Activated CD4-positive, alpha-beta T cell treated with anti-CD3 and anti-CD28 coated beads, Interleukin-2, amount 50 U/mL, for 24 hours (primary cell): ENCODE results near the gene TPK1.

ENCODE experiments used
- DNase-seq, 2 donors: peaks; one replicate each; pipeline ENCODE4 v3.0.0-alpha.2; 2020; ENCODE audit warnings: low read depth in 1 of 2, low spot score in 1 of 2

Gene TPK1

GRCh38 chr7:144488977-144489376 is 346.9 kb downstream of the TPK1 start:
- DNase-seq = no peak

- no peak for DNase-seq
These were observed 348.0 kb downstream of the TPK1 start for GRCh38 chr7:144487901-144488300.

- DNase-seq = no peak
These were observed 351.4 kb downstream of the TPK1 start for GRCh38 chr7:144484445-144484844.

GRCh38 chr7:144483189-144483588 is 352.7 kb downstream of the TPK1 start:
- DNase-seq = no peak

- DNase-seq = no peak
These were observed 354.0 kb downstream of the TPK1 start for GRCh38 chr7:144481833-144482232.

GRCh38 chr7:144477348-144477747 is 358.5 kb downstream of the TPK1 start:
- no peak for DNase-seq

- no peak for DNase-seq
These were observed 360.8 kb downstream of the TPK1 start for GRCh38 chr7:144474800-144475615.

- no peak for DNase-seq
These were observed 361.5 kb downstream of the TPK1 start for GRCh38 chr7:144474363-144474762.

- DNase-seq = no peak
These were observed 361.9 kb downstream of the TPK1 start for GRCh38 chr7:144473908-144474307.

GRCh38 chr7:144470078-144470477 is 365.8 kb downstream of the TPK1 start:
- DNase-seq = no peak

GRCh38 chr7:144468990-144469732 is 366.7 kb downstream of the TPK1 start:
- no peak for DNase-seq

GRCh38 chr7:144459635-144460034 is 376.2 kb downstream of the TPK1 start:
- DNase-seq = no peak

GRCh38 chr7:144455040-144455404 is 380.8 kb downstream of the TPK1 start:
- no peak for DNase-seq

GRCh38 chr7:144454256-144455039 is 381.4 kb downstream of the TPK1 start:
- DNase-seq = no peak

GRCh38 chr7:144452064-144452463 is 383.8 kb downstream of the TPK1 start:
- DNase-seq = no peak

GRCh38 chr7:144445590-144445989 is 390.3 kb downstream of the TPK1 start:
- DNase-seq = no peak

- DNase-seq = no peak
These were observed 396.1 kb downstream of the TPK1 start for GRCh38 chr7:144439717-144440205.

- no peak for DNase-seq
These were observed 397.1 kb downstream of the TPK1 start for GRCh38 chr7:144438759-144439158.

- peak in 1 of 2 donors; percentile 32 for DNase-seq
These were observed 398.3 kb downstream of the TPK1 start for GRCh38 chr7:144437370-144438191.

- no peak for DNase-seq
These were observed 399.4 kb downstream of the TPK1 start for GRCh38 chr7:144436500-144436899.

GRCh38 chr7:144428431-144428830 is 407.4 kb downstream of the TPK1 start:
- DNase-seq = no peak
